ENCODE data around the gene PANX1.

The PANX1 gene

DNA sequence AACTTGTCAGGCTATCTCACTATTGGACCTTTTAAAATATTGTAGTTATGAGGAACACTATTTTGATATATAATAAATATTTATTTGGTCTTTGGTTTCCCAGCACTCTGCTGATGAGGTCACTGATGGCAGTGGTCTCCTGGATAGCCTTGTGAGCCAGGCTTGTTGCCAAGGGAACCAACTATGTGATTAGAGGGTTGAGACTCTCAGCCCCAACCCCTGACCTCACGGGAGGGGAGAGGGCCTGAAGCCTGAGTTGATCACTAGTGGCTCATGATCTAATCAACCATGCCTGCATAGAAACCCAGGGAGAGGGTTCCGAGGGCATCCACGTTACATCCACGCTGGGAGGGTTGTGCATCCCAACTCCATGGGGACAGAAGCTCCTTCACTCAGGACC is 10.8 kb downstream of the PANX1 start:
- H3K4me3 ChIP-seq (ENCODE audit: low read length), result no peak overlapping the region
- no peaks in the 10 kb centered on the region for H3K9me3 ChIP-seq (ENCODE audit: insufficient read depth, low read length)
- H3K79me2 ChIP-seq (ENCODE audit: low read length), result peaks cover 89% of the 10 kb centered on the region
- H3K27ac ChIP-seq (ENCODE audit: low read length), result no peak overlapping the region
- H3K9ac ChIP-seq (ENCODE audit: low read length), result no peak overlapping the region
- H3K4me1 ChIP-seq (ENCODE audit: low read length), result peaks cover 16% of the 10 kb centered on the region
- H3K36me3 ChIP-seq (replicated peaks; ENCODE audit: low read depth, low read length), result peaks cover 4% of the 10 kb centered on the region
- TF ChIP-seq, protein P1, sequence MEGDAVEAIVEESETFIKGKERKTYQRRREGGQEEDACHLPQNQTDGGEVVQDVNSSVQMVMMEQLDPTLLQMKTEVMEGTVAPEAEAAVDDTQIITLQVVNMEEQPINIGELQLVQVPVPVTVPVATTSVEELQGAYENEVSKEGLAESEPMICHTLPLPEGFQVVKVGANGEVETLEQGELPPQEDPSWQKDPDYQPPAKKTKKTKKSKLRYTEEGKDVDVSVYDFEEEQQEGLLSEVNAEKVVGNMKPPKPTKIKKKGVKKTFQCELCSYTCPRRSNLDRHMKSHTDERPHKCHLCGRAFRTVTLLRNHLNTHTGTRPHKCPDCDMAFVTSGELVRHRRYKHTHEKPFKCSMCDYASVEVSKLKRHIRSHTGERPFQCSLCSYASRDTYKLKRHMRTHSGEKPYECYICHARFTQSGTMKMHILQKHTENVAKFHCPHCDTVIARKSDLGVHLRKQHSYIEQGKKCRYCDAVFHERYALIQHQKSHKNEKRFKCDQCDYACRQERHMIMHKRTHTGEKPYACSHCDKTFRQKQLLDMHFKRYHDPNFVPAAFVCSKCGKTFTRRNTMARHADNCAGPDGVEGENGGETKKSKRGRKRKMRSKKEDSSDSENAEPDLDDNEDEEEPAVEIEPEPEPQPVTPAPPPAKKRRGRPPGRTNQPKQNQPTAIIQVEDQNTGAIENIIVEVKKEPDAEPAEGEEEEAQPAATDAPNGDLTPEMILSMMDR (IDR thresholded peaks at IDR 0.05; ENCODE audit: low read depth, low read length), result no peak
- no peak for TF ChIP-seq EZH2phosphoT487 (IDR thresholded peaks at IDR 0.05; ENCODE audit: low read depth)
- H4K20me1 ChIP-seq (ENCODE audit: insufficient read depth, low read length), result peaks cover 59% of the 10 kb centered on the region
- H3K4me2 ChIP-seq (ENCODE audit: low read length), result no peak overlapping the region
- no peak overlapping the region for H2AFZ ChIP-seq (ENCODE audit: low read depth, low read length)
- no peaks in the 10 kb centered on the region for H3K27me3 ChIP-seq (ENCODE audit: low read depth, low read length)

DNA sequence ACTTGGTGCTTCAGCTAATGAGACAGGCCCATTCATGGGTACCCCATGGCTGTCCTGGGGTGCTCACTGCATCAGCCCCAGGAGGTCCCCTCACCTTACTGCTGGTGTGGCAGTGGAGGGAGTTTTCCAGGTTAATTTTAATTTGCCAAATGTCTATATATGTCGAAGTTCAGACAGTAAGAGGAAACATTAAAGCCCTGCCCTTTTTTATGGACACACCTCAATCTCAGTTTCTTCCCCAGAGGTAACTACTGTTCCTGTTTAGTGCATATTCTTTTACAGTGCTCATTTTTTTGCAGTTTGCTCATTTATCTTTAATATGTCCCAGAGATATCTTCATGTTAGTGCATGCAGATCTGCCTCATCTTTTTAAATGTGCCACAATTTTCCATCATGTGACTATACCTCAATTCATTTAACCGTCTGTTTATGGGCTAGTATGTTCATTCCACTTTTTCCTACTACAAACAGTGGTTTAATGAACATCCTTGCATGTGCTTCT is 11.6 kb downstream of the PANX1 start:
- Histone ChIP-seq H3K36me3 (replicated peaks; ENCODE audit: low read depth, low read length) (peaks cover 4% of the 10 kb centered on the region), H3K4me3 (ENCODE audit: low read length) (no peak overlapping the region), H3K9me3 (ENCODE audit: insufficient read depth, low read length) (no peaks in the 10 kb centered on the region), H3K9ac (ENCODE audit: low read length) (no peak overlapping the region), H2AFZ (ENCODE audit: low read depth, low read length) (no peak overlapping the region), H3K79me2 (ENCODE audit: low read length) (peaks cover 90% of the 10 kb centered on the region), H3K4me2 (ENCODE audit: low read length) (no peak overlapping the region), H3K4me1 (ENCODE audit: low read length) (peaks cover 8% of the 10 kb centered on the region), H3K27me3 (ENCODE audit: low read depth, low read length) (no peaks in the 10 kb centered on the region), H3K27ac (ENCODE audit: low read length) (no peak overlapping the region), H4K20me1 (ENCODE audit: insufficient read depth, low read length) (peaks cover 61% of the 10 kb centered on the region)
- TF ChIP-seq EZH2phosphoT487 (IDR thresholded peaks at IDR 0.05; ENCODE audit: low read depth), result no peak
- TF ChIP-seq, protein P1 (IDR thresholded peaks at IDR 0.05; ENCODE audit: low read depth, low read length), result no peak

DNA sequence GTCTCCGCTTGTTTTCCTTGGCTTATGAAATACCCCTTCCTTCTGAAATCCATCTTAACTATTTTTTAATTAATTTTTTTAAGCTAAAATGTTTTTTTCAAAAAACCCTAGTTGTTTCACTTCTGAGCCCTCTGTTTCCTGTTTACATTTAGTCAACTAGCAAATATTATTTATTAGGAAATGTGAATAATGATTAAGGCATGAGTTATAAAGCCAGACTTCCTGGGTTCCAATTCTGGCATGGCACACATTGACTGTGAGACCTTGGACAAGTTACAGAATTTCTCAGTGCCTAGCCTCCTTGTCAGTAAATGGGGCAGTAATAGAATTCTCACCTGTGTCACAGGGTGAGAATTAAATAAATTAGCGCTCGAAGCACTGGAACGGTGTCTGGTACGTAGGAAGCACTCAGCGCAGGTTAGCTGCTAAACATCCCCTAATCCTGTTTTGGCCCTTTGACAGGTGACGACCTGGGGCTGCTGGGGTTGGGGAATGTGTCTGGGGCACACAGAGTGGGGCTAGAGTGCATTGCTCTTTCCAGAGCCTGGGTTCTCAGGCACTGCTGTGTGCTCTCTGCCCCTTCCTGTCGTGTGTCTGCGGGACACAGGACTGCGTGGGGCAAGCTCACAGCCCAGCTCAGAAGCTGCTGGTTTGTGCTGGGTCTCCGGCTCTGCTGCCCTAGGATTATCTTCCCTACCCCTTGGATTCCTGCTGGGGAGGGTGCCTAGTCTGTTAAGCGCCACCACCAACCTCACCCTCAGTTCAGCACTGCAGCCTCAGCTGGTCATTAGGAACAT is 13.1 kb downstream of the PANX1 start:
- Histone ChIP-seq H3K27me3 (ENCODE audit: low read depth, low read length) (no peaks in the 10 kb centered on the region), H3K4me1 (ENCODE audit: low read length) (no peaks in the 10 kb centered on the region), H4K20me1 (ENCODE audit: insufficient read depth, low read length) (peaks cover 63% of the 10 kb centered on the region), H3K4me3 (ENCODE audit: low read length) (no peak overlapping the region), H3K79me2 (ENCODE audit: low read length) (peaks cover 86% of the 10 kb centered on the region), H3K9ac (ENCODE audit: low read length) (no peak overlapping the region), H3K36me3 (replicated peaks; ENCODE audit: low read depth, low read length) (no peaks in the 10 kb centered on the region), H3K9me3 (ENCODE audit: insufficient read depth, low read length) (no peaks in the 10 kb centered on the region), H3K27ac (ENCODE audit: low read length) (no peak overlapping the region), H2AFZ (ENCODE audit: low read depth, low read length) (no peak overlapping the region), H3K4me2 (ENCODE audit: low read length) (no peak overlapping the region)
- TF ChIP-seq EZH2phosphoT487 (IDR thresholded peaks at IDR 0.05; ENCODE audit: low read depth), result no peak
- TF ChIP-seq, protein P1 (IDR thresholded peaks at IDR 0.05; ENCODE audit: low read depth, low read length), result no peak

DNA sequence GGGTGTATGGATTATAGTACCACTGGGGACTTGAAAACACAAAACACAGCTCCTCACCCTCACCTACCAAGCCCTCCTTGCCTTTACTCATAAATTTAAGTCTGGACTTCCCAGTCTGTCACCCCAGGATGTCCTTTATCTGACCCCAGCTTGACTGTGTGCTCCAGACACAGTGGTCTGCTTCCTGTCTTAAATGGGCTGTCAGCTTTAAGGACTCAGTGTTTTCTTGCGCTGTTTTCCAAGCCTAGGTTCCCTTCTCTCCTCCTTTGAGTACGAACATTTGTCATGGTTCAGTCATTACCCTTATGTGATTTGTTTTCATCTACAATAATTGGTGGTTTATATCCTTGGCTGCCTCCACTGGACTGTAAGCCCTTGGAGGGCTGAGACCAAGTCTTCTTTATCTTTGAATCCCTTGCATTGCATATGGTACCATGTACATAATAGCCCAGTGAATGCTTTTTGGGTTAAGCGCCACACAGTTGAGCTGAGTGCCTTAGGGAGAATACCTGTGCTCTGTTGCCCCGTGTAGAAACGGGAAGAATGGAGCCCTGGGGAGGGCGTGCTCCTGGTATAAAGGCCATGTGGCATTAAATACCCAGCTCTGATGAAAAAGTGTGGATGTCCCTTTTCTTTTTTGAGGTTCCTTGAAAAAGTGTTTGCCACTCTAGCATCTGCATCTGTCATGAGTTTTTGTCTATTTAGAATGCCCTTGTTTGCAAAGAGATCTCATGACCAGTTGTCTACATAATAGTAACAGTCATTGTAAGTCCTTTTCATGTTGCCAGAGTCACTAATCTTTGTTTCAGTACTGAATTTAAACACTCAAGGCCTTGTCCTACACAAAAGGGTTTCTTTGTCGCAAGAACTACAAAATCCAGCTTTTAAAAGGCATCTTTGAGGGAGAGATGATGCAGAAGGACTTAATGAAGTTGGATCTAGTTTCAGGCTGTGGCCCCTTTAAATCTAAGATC is 14.0 kb downstream of the PANX1 start:
- Histone ChIP-seq H3K9ac (ENCODE audit: low read length) (no peak overlapping the region), H2AFZ (ENCODE audit: low read depth, low read length) (no peak overlapping the region), H3K4me3 (ENCODE audit: low read length) (no peak overlapping the region), H3K27me3 (ENCODE audit: low read depth, low read length) (no peaks in the 10 kb centered on the region), H3K79me2 (ENCODE audit: low read length) (peaks cover 86% of the 10 kb centered on the region), H3K27ac (ENCODE audit: low read length) (no peak overlapping the region), H3K4me1 (ENCODE audit: low read length) (no peaks in the 10 kb centered on the region), H4K20me1 (ENCODE audit: insufficient read depth, low read length) (peaks cover 68% of the 10 kb centered on the region), H3K36me3 (replicated peaks; ENCODE audit: low read depth, low read length) (no peaks in the 10 kb centered on the region), H3K9me3 (ENCODE audit: insufficient read depth, low read length) (no peaks in the 10 kb centered on the region), H3K4me2 (ENCODE audit: low read length) (no peak overlapping the region)
- no peak for TF ChIP-seq EZH2phosphoT487 (IDR thresholded peaks at IDR 0.05; ENCODE audit: low read depth)
- TF ChIP-seq, protein P1 (IDR thresholded peaks at IDR 0.05; ENCODE audit: low read depth, low read length), result no peak
